HG02588 (cell line): ENCODE measurements around the gene TOLLIP.

Experiments used
- ATAC-seq: cut with Tn5 transposase; IDR thresholded peaks from one replicate; pipeline ENCODE4 v1.9.1; 2021; ENCODE audit warnings: mild to moderate bottlenecking, moderate library complexity; ENCODE audit not compliant: unreplicated experiment

Gene TOLLIP

DNA sequence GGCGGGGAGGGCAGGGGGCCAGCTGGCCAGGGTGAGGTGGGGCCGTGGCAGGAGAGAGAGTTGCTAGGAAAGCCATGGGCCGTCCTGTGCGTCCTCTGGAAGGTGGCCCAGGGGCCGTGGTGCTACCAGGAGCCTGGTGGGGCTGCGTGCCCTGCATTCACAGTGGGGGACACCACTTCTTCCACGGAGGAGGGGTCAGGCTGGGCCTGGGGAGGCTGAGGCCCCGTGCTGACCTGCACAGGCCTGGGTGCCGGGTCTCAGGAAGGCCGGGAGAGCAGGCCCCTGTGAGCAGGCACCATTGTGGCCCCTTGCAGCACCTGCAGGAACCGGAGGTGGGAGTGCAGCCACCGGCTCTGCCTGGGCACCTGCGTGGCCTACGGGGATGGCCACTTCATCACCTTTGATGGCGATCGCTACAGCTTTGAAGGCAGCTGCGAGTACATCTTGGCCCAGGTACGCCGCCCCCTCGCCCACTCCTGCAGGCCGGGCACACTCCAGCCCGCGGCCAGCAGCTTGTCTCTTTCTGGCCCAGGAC, 74.6 kb downstream of the TOLLIP start:
- no peak for ATAC-seq

DNA sequence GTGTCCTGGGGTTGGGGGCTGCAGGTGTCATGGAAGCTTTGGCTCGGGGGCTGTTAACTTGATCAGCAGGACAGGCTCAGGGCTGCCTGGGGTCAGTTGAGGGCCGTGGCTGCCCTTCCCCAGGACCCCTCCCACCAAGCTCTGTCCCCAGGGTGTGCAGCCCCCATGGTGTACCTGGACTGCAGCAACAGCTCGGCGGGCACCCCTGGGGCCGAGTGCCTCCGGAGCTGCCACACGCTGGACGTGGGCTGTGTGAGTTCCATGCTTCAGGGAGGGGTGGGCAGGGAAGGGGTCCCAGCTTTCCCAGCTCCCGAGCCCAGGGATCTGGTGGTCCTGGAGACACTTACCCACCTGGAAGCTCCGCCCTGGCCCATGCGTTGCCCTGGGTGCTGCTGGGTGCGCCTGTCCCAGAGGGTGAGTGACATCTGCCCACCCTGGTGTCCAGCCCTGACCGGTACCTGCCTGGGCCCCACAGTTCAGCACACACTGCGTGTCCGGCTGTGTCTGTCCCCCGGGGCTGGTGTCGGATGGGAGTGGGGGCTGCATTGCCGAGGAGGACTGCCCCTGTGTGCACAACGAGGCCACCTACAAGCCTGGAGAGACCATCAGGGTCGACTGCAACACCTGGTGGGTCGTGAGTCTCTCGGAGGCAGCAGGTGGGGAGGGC, 75.2 kb downstream of the TOLLIP start:
- ATAC-seq: no peak

DNA sequence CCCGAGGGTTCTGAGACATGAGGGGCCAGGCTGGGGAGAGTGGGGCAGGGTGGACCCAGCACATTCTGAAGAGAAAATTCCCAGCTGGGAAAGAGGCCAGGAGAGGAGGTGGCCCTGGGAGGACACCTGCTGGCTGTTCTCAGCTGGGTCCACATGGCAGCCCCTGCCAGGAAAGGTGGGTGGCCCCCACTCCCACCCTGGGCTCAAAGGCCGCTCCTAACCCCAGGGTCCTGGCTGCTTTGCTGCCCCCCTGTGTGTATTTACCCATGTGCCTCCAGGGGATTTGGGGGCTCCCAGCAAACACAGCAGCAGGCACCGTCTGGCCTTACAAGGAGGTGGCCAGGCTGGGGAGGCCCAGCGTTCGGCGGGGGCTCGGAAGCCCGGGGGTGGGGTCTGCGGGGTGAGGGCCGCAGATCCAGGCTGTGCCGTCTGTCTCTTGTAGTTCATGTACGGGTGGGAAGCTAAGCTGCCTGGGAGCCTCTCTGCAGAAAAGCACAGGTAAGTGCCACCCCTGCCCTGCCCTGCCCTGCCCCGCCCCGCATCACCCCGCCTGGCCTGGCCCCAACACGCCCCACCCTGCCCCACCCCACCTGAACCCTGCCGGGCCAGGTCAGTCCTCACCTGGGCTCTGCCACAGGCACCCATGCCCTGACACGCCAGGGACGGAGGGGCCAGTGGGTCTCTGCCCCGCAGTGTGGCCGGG, 75.9 kb downstream of the TOLLIP start:
- no peak for ATAC-seq

DNA sequence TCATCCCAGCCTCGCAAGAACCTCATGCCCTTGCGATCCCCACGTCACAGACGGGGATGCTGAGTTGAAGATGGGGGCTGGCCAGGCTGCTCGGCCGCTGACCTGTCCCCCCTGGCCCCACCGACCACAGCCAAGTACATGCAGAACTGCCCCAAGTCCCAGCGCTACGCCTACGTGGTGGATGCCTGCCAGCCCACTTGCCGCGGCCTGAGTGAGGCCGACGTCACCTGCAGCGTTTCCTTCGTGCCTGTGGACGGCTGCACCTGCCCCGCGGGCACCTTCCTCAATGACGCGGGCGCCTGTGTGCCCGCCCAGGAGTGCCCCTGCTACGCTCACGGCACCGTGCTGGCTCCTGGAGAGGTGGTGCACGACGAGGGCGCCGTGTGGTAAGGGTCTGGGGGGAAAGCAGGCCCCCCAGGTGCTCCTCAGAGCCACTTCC, 76.5 kb downstream of the TOLLIP start:
- no peak for ATAC-seq

DNA sequence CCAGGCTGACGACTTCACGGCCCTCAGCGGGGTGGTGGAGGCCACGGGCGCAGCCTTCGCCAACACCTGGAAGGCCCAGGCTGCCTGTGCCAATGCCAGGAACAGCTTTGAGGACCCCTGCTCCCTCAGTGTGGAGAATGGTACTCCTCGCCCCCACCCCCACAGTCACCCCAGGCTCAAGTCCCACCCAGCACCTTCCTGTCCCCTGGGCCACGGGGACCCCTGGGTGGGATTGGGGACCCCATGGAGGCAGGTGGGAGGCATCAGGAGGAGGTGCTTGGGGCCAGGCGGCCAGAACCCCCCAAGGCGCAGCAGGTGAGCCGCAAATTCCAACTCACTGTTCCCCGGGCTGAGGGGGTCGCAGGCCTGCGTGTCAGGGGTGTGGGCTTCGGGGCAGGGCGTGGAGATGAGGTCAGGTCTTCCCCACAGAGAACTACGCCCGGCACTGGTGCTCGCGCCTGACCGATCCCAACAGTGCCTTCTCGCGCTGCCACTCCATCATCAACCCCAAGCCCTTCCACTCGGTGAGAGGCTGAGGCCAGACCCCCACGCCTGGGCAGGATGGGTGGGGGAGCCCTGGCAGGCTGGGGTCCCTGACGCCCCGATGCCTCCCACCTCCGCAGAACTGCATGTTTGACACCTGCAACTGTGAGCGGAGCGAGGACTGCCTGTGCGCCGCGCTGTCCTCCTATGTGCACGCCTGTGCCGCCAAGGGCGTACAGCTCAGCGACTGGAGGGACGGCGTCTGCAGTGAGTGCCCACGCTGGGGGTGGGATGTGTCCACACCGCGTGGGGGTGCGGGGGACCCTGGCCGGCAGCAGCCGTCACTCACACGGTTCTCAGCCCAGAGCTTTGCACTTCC, 77.2 kb downstream of the TOLLIP start:
- ATAC-seq: no peak

DNA sequence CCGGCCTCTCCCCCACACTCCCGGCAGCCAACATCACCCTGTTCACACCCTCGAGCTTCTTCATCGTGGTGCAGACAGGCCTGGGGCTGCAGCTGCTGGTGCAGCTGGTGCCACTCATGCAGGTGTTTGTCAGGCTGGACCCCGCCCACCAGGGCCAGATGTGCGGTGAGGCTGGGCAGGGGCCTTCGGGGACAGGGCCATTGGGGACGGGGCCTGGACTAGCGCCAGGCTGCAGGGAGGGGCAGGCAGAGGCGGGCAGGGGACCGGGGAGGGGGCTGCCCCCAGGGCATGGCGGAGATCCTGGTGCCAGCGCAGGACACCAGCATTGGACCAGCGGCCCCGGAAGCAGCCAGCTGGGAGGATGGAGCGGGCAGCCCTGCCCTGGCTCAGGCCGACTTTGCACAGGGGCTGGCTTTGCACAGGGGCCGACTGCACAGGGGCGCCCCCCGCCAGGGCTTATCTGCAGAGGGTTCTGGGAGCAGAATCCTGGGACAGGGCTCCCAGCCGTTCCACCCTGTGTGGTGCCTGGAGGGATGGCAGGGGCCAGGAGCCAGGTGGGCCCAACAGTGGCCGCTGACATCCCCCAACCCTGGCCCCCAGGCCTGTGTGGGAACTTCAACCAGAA, 77.9 kb downstream of the TOLLIP start:
- no peak for ATAC-seq

DNA sequence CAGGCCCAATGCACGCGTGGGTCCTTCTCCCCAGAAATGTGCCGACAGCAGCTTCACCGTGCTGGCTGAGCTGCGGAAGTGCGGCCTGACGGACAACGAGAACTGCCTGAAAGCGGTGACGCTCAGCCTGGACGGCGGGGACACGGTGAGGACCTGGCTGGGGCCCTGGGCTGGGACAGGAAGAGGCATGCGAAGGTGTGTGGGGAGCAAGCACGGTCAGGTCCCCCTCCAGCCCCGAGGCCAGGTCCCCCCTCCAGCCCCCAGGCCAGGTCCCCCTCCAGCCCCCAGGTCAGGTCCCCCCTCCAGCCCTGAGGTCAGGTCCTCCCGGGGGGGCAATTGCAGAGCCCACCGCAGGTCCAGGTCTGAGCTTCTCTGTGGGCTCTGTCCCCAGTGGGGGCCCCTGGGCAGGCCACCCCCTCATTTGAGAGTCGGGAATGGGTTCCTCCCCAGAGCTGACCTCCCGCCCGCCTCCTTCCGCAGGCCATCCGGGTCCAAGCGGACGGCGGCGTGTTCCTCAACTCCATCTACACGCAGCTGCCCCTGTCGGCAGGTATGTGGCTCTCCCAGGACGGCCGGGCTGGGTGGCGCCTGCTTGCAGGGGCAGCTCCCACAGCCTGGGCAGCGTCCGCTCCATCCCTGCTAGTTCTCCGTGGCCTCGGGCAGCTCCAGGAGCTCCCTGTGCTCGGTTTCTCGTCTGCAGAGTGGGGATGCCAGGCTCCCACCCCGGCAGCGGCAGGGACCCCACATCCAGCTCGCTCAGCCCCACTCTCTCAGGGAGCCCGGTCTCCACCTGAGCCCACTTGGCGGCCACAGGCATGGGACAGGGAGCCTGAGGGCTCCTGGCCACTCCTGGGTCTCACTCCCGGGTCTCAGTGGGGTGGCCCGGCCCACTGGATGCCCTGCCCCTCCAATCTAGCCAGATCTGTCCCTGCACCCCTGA, 78.7 kb downstream of the TOLLIP start:
- no peak for ATAC-seq

DNA sequence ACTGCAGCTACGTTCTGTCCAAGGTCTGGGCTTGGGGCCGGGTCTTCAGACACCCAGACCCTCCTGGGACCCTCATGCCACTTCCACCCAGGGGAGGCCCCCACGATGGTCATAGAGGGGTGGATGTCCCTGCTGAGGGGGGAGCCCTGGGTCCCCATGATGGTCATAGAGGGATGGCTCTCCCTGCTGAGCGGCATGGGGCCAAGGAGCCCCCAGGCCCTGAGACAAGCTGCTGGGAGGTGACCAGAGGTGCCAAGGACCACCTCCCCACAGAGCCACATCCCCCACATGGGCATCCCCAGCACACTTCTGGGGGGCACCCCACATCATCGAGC, 79.3 kb downstream of the TOLLIP start:
- no peak for ATAC-seq

DNA sequence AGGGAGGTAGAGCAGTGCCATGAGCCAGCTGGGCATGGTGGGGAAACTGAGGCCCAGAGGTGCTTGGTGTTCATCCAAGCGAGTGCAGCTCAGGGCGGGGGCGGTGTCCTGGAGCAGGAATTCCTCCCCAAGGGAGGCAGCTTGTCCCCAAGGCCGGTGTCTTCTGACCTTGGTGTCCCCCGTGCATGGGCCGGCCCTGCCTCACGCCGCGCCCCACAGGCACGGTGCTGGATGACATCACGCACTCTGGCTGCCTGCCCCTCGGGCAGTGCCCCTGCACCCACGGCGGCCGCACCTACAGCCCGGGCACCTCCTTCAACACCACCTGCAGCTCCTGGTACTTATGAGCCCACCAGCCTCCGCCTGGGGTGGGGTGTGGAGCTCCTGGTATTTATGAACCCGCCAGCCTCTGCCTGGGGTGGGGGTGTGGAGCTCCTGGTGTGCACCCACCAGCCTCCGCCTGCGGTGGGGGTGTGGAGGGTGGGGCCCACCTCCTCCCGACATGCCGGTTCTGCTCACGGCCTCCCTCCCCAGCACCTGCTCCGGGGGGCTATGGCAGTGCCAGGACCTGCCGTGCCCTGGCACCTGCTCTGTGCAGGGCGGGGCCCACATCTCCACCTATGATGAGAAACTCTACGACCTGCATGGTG, 79.8 kb downstream of the TOLLIP start:
- ATAC-seq: no peak

DNA sequence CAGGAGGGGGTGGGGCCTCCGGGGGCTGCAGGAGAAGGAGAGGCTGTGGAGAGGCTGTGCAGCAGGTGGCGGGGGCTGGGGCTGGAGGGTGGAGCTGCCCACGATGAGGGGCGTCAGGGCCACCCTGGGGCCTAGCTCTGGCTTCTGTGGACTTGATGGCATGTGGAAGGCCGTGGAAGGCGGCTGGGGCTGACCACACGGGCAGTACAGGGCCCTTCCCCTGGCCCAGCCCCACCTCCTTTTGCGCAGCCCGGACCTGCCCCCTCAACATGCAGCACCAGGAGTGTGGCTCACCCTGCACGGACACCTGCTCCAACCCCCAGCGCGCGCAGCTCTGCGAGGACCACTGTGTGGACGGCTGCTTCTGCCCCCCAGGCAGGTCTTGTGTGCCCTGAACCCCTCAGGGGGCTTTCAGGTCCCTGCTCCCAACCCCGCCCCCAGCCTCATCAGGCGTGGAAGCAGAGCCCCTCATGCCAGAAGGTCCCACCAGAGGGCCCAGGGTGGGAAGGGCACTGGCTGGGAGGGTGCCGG, 80.4 kb downstream of the TOLLIP start:
- ATAC-seq: no peak

DNA sequence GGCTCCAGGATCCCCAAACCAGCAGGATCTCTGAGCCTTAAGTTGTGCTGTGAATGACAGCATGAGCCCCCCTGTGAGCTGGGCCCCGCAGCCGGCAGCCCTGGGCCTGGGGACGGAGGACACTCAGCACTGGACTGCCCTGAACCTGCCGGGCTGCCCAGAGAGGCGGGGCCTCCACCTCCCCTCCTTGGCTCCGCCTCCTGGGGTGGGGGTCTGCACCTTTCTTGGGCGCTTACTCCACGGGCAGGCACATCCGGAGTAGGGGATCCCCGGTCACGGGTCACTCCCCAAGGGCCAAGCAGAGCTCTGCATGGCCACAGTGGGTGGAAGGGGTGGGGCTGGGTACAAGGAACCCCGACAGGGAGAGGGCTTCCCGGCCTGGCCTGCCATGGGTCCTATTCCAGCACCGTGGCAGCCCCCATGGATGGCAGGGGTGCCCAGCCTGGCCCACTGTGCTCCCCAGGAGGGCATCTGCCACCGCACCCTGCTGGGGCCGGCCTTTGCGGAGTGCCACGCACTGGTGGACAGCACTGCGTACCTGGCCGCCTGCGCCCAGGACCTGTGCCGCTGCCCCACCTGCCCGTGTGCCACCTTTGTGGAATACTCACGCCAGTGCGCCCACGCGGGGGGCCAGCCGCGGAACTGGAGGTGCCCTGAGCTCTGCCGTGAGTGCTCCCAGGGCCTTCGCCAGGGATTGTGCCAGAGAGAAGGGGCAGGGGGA, 81.2 kb downstream of the TOLLIP start:
- ATAC-seq: no peak

DNA sequence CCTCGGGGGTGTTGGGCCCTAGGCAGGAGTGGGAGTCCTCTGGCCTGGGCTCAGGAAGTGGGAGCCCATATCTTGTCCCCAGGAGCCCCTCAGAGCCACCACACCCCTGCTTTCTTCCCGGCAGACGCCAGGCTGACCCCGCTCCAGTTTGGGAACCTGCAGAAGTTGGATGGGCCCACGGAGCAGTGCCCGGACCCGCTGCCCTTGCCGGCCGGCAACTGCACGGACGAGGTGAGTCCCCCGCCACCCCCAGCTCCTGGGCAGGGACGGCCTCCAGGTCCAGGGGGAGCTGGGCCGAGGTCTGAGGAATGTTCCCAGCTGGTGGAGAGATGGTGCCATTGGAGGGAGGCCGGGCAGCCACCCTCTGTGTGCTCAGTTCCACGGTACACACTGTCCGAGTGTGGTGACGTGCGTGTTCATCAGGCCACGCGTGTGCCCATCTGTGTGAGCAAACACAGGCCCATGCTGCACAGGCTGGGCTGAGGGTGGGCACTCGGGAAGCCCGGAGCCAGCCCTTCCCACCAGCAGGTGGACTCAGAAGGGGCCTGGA, 81.8 kb downstream of the TOLLIP start:
- no peak for ATAC-seq

DNA sequence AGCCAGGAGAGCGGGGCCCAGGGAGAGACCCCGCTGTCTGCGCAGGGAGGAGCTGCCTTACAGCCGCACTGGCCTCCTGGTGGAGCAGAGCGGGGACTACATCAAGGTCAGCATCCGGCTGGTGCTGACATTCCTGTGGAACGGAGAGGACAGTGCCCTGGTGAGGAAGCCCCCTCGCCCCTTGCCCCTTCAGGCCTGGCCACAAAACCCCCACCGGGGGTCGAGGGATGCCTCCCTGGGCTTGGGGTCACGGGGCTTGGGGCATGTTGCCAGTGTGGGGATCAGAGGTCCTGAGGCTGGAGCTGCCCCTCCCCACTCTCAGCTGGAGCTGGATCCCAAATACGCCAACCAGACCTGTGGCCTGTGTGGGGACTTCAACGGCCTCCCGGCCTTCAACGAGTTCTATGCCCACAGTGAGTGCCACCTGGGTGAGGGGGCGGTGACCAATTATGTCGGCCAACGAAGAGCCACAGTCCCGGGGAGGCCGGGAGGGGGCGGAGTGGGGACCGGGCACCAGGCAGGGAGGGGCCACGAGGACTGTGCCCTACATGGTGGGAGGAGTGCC, 82.4 kb downstream of the TOLLIP start:
- no peak for ATAC-seq

DNA sequence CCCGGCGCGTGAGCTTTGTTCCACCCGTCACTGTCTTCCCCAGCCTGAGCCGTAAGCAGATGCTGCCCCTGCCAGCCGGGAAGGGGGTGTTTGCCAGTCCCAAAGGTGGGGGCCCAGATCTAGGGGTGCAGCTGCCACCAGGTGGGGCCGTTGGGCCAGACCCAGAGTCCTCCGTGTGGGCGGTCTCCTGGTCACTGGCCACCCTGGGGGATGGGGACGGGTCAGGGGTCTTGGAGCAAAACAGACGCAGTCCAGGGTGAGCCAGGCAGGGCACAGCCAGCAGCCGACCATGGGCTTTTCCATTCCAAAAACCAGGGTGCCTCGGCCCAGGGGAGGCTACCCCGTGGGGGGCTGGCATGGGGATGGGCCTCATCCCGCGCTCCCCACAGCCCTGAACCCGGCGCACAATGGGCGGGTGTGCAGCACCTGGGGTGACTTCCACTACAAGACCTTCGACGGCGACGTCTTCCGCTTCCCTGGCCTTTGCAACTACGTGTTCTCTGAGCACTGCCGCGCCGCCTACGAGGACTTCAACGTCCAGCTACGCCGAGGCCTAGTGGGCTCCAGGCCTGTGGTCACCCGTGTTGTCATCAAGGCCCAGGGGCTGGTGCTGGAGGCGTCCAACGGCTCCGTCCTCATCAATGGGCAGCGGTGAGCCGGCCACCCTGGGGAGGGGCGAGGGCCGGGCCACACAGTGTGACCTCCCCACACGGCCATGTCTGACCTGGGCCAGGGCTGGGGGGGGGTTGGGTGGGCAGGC, 83.0 kb downstream of the TOLLIP start:
- ATAC-seq: no peak

DNA sequence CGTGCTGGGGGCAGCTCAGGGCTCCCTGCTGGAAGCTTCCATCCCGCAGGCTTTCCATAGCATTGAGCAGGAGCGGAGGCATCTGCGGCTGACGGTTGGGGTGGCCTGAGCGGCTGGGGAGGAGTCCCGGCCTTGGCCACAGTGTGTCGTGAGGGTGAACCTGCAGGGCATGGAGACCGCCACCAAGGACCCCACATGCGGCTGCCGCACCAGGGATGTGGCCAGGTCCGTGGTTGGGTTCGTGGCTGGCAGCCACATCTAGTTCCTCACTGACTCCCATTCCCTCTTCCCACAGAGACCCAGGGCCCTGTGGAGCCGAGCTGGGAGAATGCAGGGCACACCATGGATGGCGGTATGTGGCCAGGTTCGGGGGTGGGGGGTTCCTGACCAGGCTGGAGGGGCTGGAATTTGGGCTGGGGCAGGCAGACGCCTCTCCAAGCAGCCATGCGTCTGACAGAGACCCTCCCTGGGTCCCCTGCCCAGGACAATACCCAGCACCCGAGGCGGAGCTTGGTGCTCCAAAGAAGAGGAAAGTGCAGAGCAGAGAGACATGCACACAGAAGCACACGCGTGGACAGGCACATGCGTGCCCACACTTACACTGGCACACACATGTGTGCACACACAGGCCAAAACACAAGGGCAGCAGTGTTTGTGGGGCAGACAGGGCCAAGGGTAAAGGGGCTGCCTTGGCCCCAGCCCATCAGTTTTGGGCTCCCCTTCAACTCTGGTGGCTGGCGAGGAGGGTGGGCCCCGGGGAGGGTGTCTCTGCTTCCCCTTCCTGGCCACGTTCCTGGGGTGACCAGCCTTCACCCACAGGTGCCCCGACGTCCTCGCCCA, 83.8 kb downstream of the TOLLIP start:
- no peak for ATAC-seq
